Parathyroid adenoma (tissue), 2 donors: ENCODE results near the gene CDH16.

Experiments used
- H2AFZ ChIP-seq: fragments of 300-600 bp; sonication (generic); one replicate; pipeline ENCODE4 v1.7.0; 2017; ENCODE audit warnings: antibody characterized with exemption, mild to moderate bottlenecking
- H3K27ac ChIP-seq: fragments of 300-600 bp; sonication (generic); one replicate; pipeline ENCODE4 v1.7.0; 2017
- H3K27me3 ChIP-seq: fragments of 300-600 bp; sonication (generic); one replicate; pipeline ENCODE4 v1.7.0; 2017; ENCODE audit warnings: low read length; ENCODE audit not compliant: control insufficient read depth, insufficient read depth
- H3K36me3 ChIP-seq: fragments of 300-600 bp; sonication (generic); one replicate; pipeline ENCODE4 v1.7.0; 2017; ENCODE audit warnings: low read length; ENCODE audit not compliant: control insufficient read depth, insufficient read depth
- H3K4me1 ChIP-seq: fragments of 300-600 bp; sonication (generic); one replicate; pipeline ENCODE4 v1.7.0; 2017; ENCODE audit warnings: control low read depth
- H3K4me2 ChIP-seq: fragments of 300-600 bp; sonication (generic); one replicate; pipeline ENCODE4 v1.7.0; 2017; ENCODE audit warnings: low read length
- H3K4me3 ChIP-seq: fragments of 300-600 bp; sonication (generic); one replicate; pipeline ENCODE4 v1.7.0; 2017; ENCODE audit warnings: low read depth, low read length
- H3K79me2 ChIP-seq: fragments of 300-600 bp; sonication (generic); one replicate; pipeline ENCODE4 v1.7.0; 2017; ENCODE audit warnings: control low read depth
- H3K9ac ChIP-seq: fragments of 300-600 bp; sonication (generic); one replicate; pipeline ENCODE4 v1.7.0; 2017; ENCODE audit warnings: mild to moderate bottlenecking
- H3K9me3 ChIP-seq: fragments of 300-600 bp; sonication (generic); one replicate; pipeline ENCODE4 v1.7.0; 2017; ENCODE audit warnings: low read length; ENCODE audit not compliant: control insufficient read depth
- TF ChIP-seq, protein P1 (sequence below): fragments of 300-600 bp; sonication (generic); IDR thresholded peaks from one replicate; pipeline ENCODE4 v1.7.0; 2017; ENCODE audit warnings: antibody characterized with exemption, mild to moderate bottlenecking
- donor health status: primary hyperparathyroidism.

The CDH16 gene

DNA sequence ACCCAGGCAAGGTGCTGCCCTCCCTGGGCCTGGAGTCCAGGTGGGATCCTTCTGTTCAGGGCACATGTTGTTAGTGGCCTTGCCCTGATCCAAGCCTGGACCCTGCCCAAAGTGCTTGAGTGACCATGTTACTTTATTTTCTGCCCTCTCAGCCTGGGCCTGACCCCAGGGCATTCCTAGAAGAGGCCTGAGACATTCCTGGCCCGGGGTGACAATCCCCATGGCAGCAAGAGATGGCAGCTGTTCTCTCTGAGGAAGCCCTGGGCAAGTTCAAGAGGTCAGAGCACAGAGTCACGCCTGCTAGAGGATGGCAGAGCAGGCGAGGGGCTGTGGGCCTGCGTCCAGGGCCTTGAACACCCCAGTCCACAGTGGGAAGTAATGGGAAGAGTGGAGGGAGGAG lies 5.0 kb downstream of the CDH16 start:
- no peak overlapping the region for H3K4me3 ChIP-seq
- no peak overlapping the region for H3K4me2 ChIP-seq
- no peaks in the 10 kb centered on the region for H3K4me1 ChIP-seq
- no peak overlapping the region for H2AFZ ChIP-seq
- H3K27ac ChIP-seq = no peak overlapping the region
- H3K36me3 ChIP-seq = no peaks in the 10 kb centered on the region
- TF ChIP-seq, protein P1, sequence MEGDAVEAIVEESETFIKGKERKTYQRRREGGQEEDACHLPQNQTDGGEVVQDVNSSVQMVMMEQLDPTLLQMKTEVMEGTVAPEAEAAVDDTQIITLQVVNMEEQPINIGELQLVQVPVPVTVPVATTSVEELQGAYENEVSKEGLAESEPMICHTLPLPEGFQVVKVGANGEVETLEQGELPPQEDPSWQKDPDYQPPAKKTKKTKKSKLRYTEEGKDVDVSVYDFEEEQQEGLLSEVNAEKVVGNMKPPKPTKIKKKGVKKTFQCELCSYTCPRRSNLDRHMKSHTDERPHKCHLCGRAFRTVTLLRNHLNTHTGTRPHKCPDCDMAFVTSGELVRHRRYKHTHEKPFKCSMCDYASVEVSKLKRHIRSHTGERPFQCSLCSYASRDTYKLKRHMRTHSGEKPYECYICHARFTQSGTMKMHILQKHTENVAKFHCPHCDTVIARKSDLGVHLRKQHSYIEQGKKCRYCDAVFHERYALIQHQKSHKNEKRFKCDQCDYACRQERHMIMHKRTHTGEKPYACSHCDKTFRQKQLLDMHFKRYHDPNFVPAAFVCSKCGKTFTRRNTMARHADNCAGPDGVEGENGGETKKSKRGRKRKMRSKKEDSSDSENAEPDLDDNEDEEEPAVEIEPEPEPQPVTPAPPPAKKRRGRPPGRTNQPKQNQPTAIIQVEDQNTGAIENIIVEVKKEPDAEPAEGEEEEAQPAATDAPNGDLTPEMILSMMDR = no peak
- H3K9ac ChIP-seq = no peak overlapping the region
- no peaks in the 10 kb centered on the region for H3K27me3 ChIP-seq
- H3K9me3 ChIP-seq = no peaks in the 10 kb centered on the region
- H3K79me2 ChIP-seq = no peaks in the 10 kb centered on the region

DNA sequence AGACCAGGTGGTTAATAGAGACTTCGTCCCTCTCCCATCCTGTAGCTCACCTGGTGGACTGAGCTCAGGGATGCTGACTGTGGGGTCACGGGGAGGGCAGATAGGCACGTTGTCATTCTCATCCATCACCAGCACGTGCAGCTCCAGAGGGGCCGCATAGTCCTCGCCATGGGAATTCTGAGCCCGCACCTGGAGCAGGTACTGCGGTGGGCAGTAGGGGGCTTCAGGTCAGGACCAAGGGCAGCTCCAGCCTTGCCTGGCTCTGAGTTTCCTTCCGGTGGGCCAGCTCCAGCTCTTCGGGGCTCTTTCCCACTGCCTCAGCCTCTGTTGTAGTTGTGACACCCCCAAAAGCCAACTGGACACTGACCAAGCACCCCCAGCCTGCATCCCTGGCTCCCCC lies 5.6 kb downstream of the CDH16 start:
- Histone ChIP-seq H2AFZ (no peak overlapping the region), H3K79me2 (no peaks in the 10 kb centered on the region), H3K9ac (no peak overlapping the region), H3K27me3 (no peaks in the 10 kb centered on the region), H3K4me3 (no peak overlapping the region), H3K9me3 (no peaks in the 10 kb centered on the region), H3K36me3 (no peaks in the 10 kb centered on the region), H3K4me1 (no peaks in the 10 kb centered on the region), H3K4me2 (no peak overlapping the region), H3K27ac (no peak overlapping the region)
- TF ChIP-seq, protein P1 = no peak

DNA sequence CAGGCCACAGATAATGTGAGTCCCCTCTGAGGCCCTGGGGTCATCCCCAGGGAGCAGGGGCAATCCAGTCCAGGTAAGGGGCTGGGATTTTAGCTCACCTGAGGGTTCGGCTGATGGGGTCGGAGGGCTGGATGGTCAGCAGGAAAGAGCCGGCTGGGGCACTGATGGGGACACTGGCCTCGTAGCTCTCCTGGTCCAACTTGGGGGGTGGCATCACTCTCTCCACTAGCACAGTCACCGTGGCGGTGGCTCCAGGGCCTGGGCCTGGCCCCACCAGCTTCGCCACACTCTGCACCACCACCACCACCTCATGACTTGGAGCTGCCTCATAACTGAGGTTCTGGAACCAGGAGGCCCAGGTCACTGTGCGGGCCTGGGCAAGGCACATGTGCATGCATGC lies 6.9 kb downstream of the CDH16 start:
- Histone ChIP-seq H3K79me2 (no peaks in the 10 kb centered on the region), H2AFZ (no peak overlapping the region), H3K4me1 (peaks cover 3% of the 10 kb centered on the region), H3K4me3 (no peak overlapping the region), H3K36me3 (no peaks in the 10 kb centered on the region), H3K27ac (no peak overlapping the region), H3K27me3 (no peaks in the 10 kb centered on the region), H3K9ac (no peak overlapping the region), H3K4me2 (no peak overlapping the region), H3K9me3 (no peaks in the 10 kb centered on the region)
- TF ChIP-seq, protein P1 = no peak

DNA sequence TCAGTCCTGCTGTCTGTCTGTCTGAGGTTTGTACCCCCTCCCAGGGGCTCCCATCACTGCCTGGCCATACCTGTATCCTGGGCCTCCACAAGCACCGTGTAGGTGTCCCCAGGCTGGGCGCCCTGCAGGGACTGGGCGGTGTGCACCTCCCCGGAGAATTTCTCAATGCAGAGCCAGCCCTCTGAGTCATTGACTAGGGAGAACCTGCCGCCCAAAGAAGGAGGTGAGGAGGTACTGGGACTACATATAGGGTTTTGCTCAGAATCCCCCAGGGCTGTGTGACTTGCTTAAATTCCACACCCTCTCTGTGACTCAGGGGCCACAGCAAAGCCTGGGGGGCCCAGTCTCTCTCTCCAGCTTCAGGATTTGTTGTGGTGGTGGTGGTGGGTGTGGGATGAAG lies 7.6 kb downstream of the CDH16 start:
- Histone ChIP-seq H3K27ac (no peak overlapping the region), H3K9ac (no peak overlapping the region), H3K9me3 (no peaks in the 10 kb centered on the region), H2AFZ (no peak overlapping the region), H3K27me3 (no peaks in the 10 kb centered on the region), H3K79me2 (no peaks in the 10 kb centered on the region), H3K36me3 (no peaks in the 10 kb centered on the region), H3K4me1 (peaks cover 9% of the 10 kb centered on the region), H3K4me3 (no peak overlapping the region), H3K4me2 (no peak overlapping the region)
- TF ChIP-seq, protein P1 = no peak

DNA sequence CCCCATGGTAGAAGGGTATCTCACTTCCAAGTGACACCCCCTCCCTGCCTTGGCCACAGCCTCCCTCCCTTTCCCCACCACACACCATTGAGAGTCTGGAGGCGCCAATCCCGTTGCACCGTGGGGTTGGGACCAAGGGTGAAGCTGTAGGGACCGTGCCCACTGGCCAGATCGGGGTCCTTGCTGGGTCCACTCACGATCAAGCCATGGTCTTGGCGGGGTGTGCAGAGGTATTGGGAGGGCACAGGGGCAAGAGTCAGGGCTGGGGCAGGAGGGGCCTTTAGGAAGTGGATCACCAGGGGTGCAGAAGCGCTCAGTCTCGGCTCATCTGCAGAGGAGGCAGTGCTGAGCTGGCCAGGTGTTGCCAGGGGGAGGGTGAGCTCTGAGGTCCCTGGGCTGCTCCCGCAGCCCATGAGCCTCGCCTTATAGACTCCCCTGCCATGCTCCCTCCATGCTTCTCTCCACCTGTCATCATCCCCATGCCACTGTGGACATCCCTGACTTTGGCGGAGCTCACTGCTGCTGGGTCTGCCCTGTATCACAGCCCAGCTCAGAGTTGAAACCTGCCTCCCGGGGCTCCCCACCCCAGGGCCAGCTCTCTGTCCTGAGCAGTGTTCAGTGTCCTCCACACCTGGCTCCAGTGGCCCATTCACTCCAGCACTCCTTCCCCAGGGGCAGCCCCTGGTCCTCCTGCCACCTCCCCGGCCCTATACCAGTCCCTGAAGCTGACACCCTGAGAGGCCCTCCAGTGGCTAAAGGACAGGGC lies 8.3 kb downstream of the CDH16 start:
- TF ChIP-seq, protein P1 = no peak
- Histone ChIP-seq H2AFZ (no peak overlapping the region), H3K27me3 (no peaks in the 10 kb centered on the region), H3K27ac (no peak overlapping the region), H3K9me3 (no peaks in the 10 kb centered on the region), H3K4me1 (peaks cover 17% of the 10 kb centered on the region), H3K4me3 (no peak overlapping the region), H3K79me2 (no peaks in the 10 kb centered on the region), H3K36me3 (no peaks in the 10 kb centered on the region), H3K9ac (no peak overlapping the region), H3K4me2 (no peak overlapping the region)
